H1 (cell line): ENCODE results near the gene SH3D19. TPM values are rescaled to one million over a fixed set of nuclear protein-coding genes. Genes with fewer than 3 reads are reported as not detected.

ENCODE experiments used
- CTCF ChIA-PET: fragments of 300-600 bp; sonication (Branson Sonifier 250); formaldehyde crosslinking; loops from one replicate; lab custom pipeline; 2021; ENCODE audit not compliant: partially characterized antibody; lab: Charles Lee
- POLR2A ChIA-PET: fragments of 300-600 bp; sonication (Branson Sonifier 250); formaldehyde crosslinking; loops from one replicate; lab custom pipeline; 2021; ENCODE audit warnings: inconsistent platforms; ENCODE audit not compliant: partially characterized antibody; lab: Charles Lee
- DNase-seq, 2 experiments: peaks; one replicate each; pipeline versions ENCODE4 v3.0.0 to v3.0.0-alpha.2; 2010 to 2022; ENCODE audit warnings: low spot score in 2 of 2, low read depth in 1 of 2, mixed read lengths in 1 of 2
- FAIRE-seq: peaks from 2 replicates; lab custom pipeline; 2011; peaks lifted over from hg19 to GRCh38; lab: Jason Lieb, UNC
- H2AFZ ChIP-seq: 2 replicates; pipeline ENCODE4 v1.8.1; 2012; ENCODE audit warnings: low read length, inconsistent platforms
- H2AK5ac ChIP-seq: 2 replicates; pipeline ENCODE4 v1.6.1; 2013; ENCODE audit warnings: low read depth, low read length
- H2BK120ac ChIP-seq: replicated peaks from 2 replicates; pipeline ENCODE3; 2013; ENCODE audit warnings: low read depth, low read length, inconsistent platforms
- H2BK12ac ChIP-seq: 2 replicates; pipeline ENCODE4 v1.6.1; 2013; ENCODE audit warnings: low read depth, low read length
- H2BK15ac ChIP-seq: 2 replicates; pipeline ENCODE4 v1.6.1; 2013; ENCODE audit warnings: low read length
- H2BK20ac ChIP-seq: 2 replicates; pipeline ENCODE4 v1.6.1; 2013; ENCODE audit warnings: low read length
- H2BK5ac ChIP-seq: 2 replicates; pipeline ENCODE4 v1.6.1; 2013; ENCODE audit warnings: low read depth, low read length
- H3K14ac ChIP-seq: 2 replicates; pipeline ENCODE4 v1.6.1; 2013; ENCODE audit warnings: inconsistent platforms; ENCODE audit not compliant: insufficient read length
- H3K18ac ChIP-seq: 2 replicates; pipeline ENCODE4 v1.6.1; 2013; ENCODE audit warnings: low read length; ENCODE audit errors: extremely low read depth
- H3K23ac ChIP-seq: 2 replicates; pipeline ENCODE4 v1.6.1; 2013; ENCODE audit warnings: inconsistent platforms; ENCODE audit not compliant: insufficient read length
- H3K23me2 ChIP-seq: 2 replicates; pipeline ENCODE4 v1.6.1; 2013; ENCODE audit warnings: low read depth, low read length
- H3K27ac ChIP-seq: 2 replicates; pipeline ENCODE4 v1.6.1; 2011; ENCODE audit warnings: low read depth, low read length, inconsistent platforms
- H3K27me3 ChIP-seq, 4 experiments: replicated peaks in 1 of 4; 1 replicate in 1 of 4; 2 replicates in 3 of 4; pipeline versions ENCODE4 v1.6.1 to v1.8.1; 2011 to 2013; ENCODE audit warnings: low read length in 3 of 4, mild to moderate bottlenecking in 3 of 4, inconsistent platforms in 2 of 4, mixed read lengths in 2 of 4, moderate library complexity in 1 of 4; ENCODE audit not compliant: control insufficient read depth in 3 of 4, insufficient read depth in 3 of 4; ENCODE audit errors: extremely low read depth in 1 of 4
- H3K36me3 ChIP-seq, 4 experiments: 2 replicates each; pipeline versions ENCODE4 v1.6.1 to v1.8.1; 2011 to 2013; ENCODE audit warnings: mild to moderate bottlenecking in 4 of 4, low read length in 3 of 4, moderate library complexity in 2 of 4, control low read depth in 1 of 4, inconsistent platforms in 1 of 4; ENCODE audit not compliant: insufficient read depth in 4 of 4, control insufficient read depth in 2 of 4
- H3K4ac ChIP-seq: replicated peaks from 2 replicates; pipeline ENCODE3; 2013; ENCODE audit warnings: low read length, low read depth, mixed read lengths, inconsistent platforms; ENCODE audit not compliant: insufficient read length
- H3K4me1 ChIP-seq, 4 experiments: replicated peaks in 1 of 4; 1 replicate in 1 of 4; 2 replicates in 3 of 4; pipeline versions ENCODE4 v1.6.1 to v1.8.1; 2011 to 2013; ENCODE audit warnings: low read length in 3 of 4, inconsistent platforms in 2 of 4, mixed read lengths in 1 of 4; ENCODE audit not compliant: insufficient read depth in 4 of 4, control insufficient read depth in 3 of 4
- H3K4me2 ChIP-seq, 2 experiments: 2 replicates each; pipeline versions ENCODE4 v1.6.1 to v1.8.1; 2011 to 2013; ENCODE audit warnings: low read depth in 2 of 2, low read length in 2 of 2, control low read depth in 1 of 2, inconsistent platforms in 1 of 2, mild to moderate bottlenecking in 1 of 2; ENCODE audit not compliant: insufficient read depth in 1 of 2
- H3K4me3 ChIP-seq, 4 experiments: fragments of 200-600, 300-600 bp in 1 of 4; sonication (generic), shearing (Covaris generic), sonication (Bioruptor Twin) in 1 of 4; 2 replicates each; pipeline versions ENCODE4 v1.5.1 to v1.8.1; 2011 to 2016; ENCODE audit warnings: low read length in 4 of 4, low read depth in 3 of 4, control low read depth in 2 of 4, inconsistent platforms in 2 of 4, mild to moderate bottlenecking in 2 of 4, mixed read lengths in 1 of 4, moderate library complexity in 1 of 4; ENCODE audit not compliant: insufficient read depth in 2 of 4; ENCODE audit errors: extremely low read depth in 1 of 4
- H3K56ac ChIP-seq: replicated peaks from 2 replicates; pipeline ENCODE3; 2013; ENCODE audit warnings: low read depth, mild to moderate bottlenecking, mixed read lengths, low read length, inconsistent platforms; ENCODE audit not compliant: insufficient read length
- H3K79me1 ChIP-seq: 2 replicates; pipeline ENCODE4 v1.6.1; 2013; ENCODE audit warnings: low read depth, low read length, control low read depth
- H3K79me2 ChIP-seq, 2 experiments: 2 replicates each; pipeline versions ENCODE4 v1.6.1 to v1.8.1; 2012 to 2013; ENCODE audit warnings: low read length in 2 of 2, mild to moderate bottlenecking in 2 of 2, inconsistent platforms in 1 of 2; ENCODE audit not compliant: insufficient read depth in 2 of 2, control insufficient read depth in 1 of 2
- H3K9ac ChIP-seq, 4 experiments: replicated peaks in 1 of 4; 1 replicate in 1 of 4; 2 replicates in 3 of 4; pipeline versions ENCODE4 v1.6.1 to v1.8.1; 2011 to 2013; ENCODE audit warnings: low read depth in 3 of 4, low read length in 3 of 4, control low read depth in 2 of 4, mild to moderate bottlenecking in 2 of 4, moderate library complexity in 2 of 4, inconsistent platforms in 1 of 4; ENCODE audit errors: extremely low read depth in 1 of 4
- H3K9me3 ChIP-seq, 2 experiments: 2 replicates each; pipeline versions ENCODE4 v1.6.1 to v1.8.1; 2012 to 2013; ENCODE audit warnings: mild to moderate bottlenecking in 2 of 2, moderate library complexity in 2 of 2, control low read depth in 1 of 2, inconsistent platforms in 1 of 2, low read depth in 1 of 2, low read length in 1 of 2, mixed read lengths in 1 of 2; ENCODE audit not compliant: insufficient read depth in 2 of 2
- H4K20me1 ChIP-seq, 2 experiments: replicated peaks in 1 of 2; 2 replicates each; pipeline versions ENCODE3 to v1.8.1; 2011 to 2013; ENCODE audit warnings: inconsistent platforms in 2 of 2, low read length in 2 of 2, mild to moderate bottlenecking in 1 of 2; ENCODE audit not compliant: insufficient read depth in 2 of 2, control insufficient read depth in 1 of 2
- H4K5ac ChIP-seq: 2 replicates; pipeline ENCODE4 v1.6.1; 2013; ENCODE audit warnings: low read length, low read depth, mixed read lengths, inconsistent platforms; ENCODE audit not compliant: insufficient read length
- H4K8ac ChIP-seq: 2 replicates; pipeline ENCODE4 v1.8.0; 2013; ENCODE audit warnings: mild to moderate bottlenecking, moderate library complexity, low read length, inconsistent platforms; ENCODE audit not compliant: insufficient read depth; ENCODE audit errors: extremely low read depth
- H4K91ac ChIP-seq: replicated peaks from 2 replicates; pipeline ENCODE3; 2013; ENCODE audit warnings: low read length, mixed read lengths, inconsistent platforms; ENCODE audit not compliant: insufficient read length
- CTBP2 ChIP-seq: IDR thresholded peaks from 2 replicates; pipeline ENCODE4 v1.7.0; 2011; ENCODE audit warnings: borderline replicate concordance, mild to moderate bottlenecking, moderate library complexity, mixed read lengths, low read length; ENCODE audit not compliant: insufficient read depth, insufficient read length
- HDAC2 ChIP-seq, 2 experiments: fragments of 300-600 bp in 1 of 2; sonication (generic) in 1 of 2; IDR thresholded peaks; 2 replicates each; pipeline ENCODE4 v1.6.1; 2011 to 2012; ENCODE audit warnings: low read depth in 2 of 2, low read length in 2 of 2, mild to moderate bottlenecking in 2 of 2, moderate library complexity in 2 of 2, borderline replicate concordance in 1 of 2, inconsistent platforms in 1 of 2
- KDM1A ChIP-seq: fragments of 200-600, 300-600 bp; sonication (generic); IDR thresholded peaks from 2 replicates; pipeline ENCODE4 v1.7.1; 2016; ENCODE audit warnings: mild to moderate bottlenecking, low read length, borderline replicate concordance
- NANOG ChIP-seq: IDR thresholded peaks from 2 replicates; pipeline ENCODE4 v1.6.1; 2011; ENCODE audit warnings: low read length, low read depth, mild to moderate bottlenecking, inconsistent platforms; ENCODE audit not compliant: insufficient read depth, poor library complexity, severe bottlenecking
- SIX5 ChIP-seq: IDR thresholded peaks from 2 replicates; pipeline ENCODE4 v1.6.1; 2011; ENCODE audit warnings: mild to moderate bottlenecking, low read depth, low read length
- SP1 ChIP-seq: IDR thresholded peaks from 2 replicates; pipeline ENCODE4 v1.6.1; 2011; ENCODE audit warnings: low read depth, low read length
- TEAD4 ChIP-seq: IDR thresholded peaks from 2 replicates; pipeline ENCODE4 v1.6.1; 2012; ENCODE audit warnings: low read depth, low read length, inconsistent platforms, mixed read lengths
- WGBS, 2 experiments: shearing (Covaris generic) in 1 of 2; methylation state at CpG; one replicate each; pipeline versions ENCODE4 v1.1.6 to v1.1.7; 2013 to 2015; ENCODE audit warnings: low lambda C conversion rate in 2 of 2, mixed read lengths in 2 of 2, inconsistent platforms in 1 of 2, low coverage in 1 of 2, missing lambda C conversion rate in 1 of 2; ENCODE audit not compliant: insufficient replicate concordance in 2 of 2, insufficient coverage in 1 of 2, insufficient read length in 1 of 2; ENCODE audit errors: extremely low coverage in 1 of 2, missing lambda C conversion rate in 1 of 2; 5-methylcytosine and 5-hydroxymethylcytosine counted together
- polyA plus RNA-seq, 7 experiments: library from polyadenylated mRNA; depleted of rRNA in 3 of 7; stranded (reverse) in 5 of 7; unstranded in 2 of 7; fragments of >200 nt in 5 of 7; fragments of 200-250 nt in 2 of 7; gene quantifications; 1 replicate in 5 of 7; 2 replicates in 1 of 7; 4 replicates in 1 of 7; pipeline versions ENCODE4 v1.2.1 to v1.2.3, GENCODE V29; 2011 to 2013; ENCODE audit warnings: missing spikeins in 2 of 7, mixed read lengths in 2 of 7
- total RNA-seq: library from RNA; stranded (reverse); fragmentation: NEBNext Ultra II Directional; extraction: Animal tissue kit (Norgen Biotek cat#: 25700); gene quantifications from 2 replicates; pipeline ENCODE4 v1.2.1, GENCODE V29; 2021
- TF ChIP-seq, protein P1 (sequence below): IDR thresholded peaks from 2 replicates; pipeline ENCODE4 v1.6.1; 2012; ENCODE audit warnings: inconsistent platforms
- TF ChIP-seq, protein P2 (sequence below): IDR thresholded peaks from 2 replicates; pipeline ENCODE4 v1.6.1; 2012; ENCODE audit warnings: low read length, inconsistent platforms

The SH3D19 gene
- total and polyA plus RNA-seq, 2 of the 8 experiments (the other 6 are each of a cell fraction or from before 2014, with no cell fraction given), result 11.7 to 51.3 TPM

DNA sequence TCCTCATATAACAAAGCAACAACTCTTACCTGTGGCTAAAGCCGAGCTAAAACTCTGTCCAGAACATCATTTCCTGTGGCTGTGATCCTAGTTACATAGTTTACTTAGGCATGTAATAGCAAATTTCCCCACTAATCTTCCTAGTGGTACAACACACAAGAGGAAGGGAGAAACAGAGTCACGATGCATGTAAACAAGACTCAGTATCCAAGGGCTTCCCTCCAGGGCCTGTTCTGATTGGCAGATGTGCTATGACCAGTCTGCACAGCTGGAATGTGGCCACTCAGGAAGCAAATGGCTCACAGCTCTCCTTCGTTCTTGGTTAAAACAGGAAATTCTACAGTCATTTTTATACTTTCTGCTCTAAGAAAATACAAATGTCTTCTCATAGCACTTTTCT, 97.7 kb downstream of the SH3D19 start:
- ChIA-PET POLR2A (no interaction called here), CTCF (no interaction called here)
- no peak overlapping the region for H3K4ac ChIP-seq
- H3K4me1 ChIP-seq, result no peaks in the 10 kb centered on the region
- no peaks in the 10 kb centered on the region for H3K9me3 ChIP-seq
- no peak overlapping the region for H3K23ac ChIP-seq
- DNase-seq (no peak), FAIRE-seq (no peak)
- H3K27me3 ChIP-seq, result no peaks in the 10 kb centered on the region
- H2BK5ac ChIP-seq, result no peak overlapping the region
- H3K14ac ChIP-seq, result no peak overlapping the region
- 81% methylated on average over 3 of the region's 3 CpGs; no CpG with 5 or more reads in 1 of the 2 experiments for WGBS, 2 experiments
- no peak overlapping the region for H3K18ac ChIP-seq
- H4K8ac ChIP-seq, result no peak overlapping the region; the same call in 1 of the 2 replicates
- H2BK120ac ChIP-seq, result no peak overlapping the region
- no peak overlapping the region for H2AK5ac ChIP-seq
- peaks cover 0 to 7% of the 10 kb centered on the region in 2 experiments; a peak in 2 of 4 replicates for H3K79me2 ChIP-seq
- no peak overlapping the region for H4K91ac ChIP-seq
- H3K79me1 ChIP-seq, result no peaks in the 10 kb centered on the region; the same call in 1 of the 2 replicates
- TF ChIP-seq, protein P1, sequence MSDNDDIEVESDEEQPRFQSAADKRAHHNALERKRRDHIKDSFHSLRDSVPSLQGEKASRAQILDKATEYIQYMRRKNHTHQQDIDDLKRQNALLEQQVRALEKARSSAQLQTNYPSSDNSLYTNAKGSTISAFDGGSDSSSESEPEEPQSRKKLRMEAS, result no peak
- no peak for TF ChIP-seq KDM1A
- TF ChIP-seq, protein P2, sequence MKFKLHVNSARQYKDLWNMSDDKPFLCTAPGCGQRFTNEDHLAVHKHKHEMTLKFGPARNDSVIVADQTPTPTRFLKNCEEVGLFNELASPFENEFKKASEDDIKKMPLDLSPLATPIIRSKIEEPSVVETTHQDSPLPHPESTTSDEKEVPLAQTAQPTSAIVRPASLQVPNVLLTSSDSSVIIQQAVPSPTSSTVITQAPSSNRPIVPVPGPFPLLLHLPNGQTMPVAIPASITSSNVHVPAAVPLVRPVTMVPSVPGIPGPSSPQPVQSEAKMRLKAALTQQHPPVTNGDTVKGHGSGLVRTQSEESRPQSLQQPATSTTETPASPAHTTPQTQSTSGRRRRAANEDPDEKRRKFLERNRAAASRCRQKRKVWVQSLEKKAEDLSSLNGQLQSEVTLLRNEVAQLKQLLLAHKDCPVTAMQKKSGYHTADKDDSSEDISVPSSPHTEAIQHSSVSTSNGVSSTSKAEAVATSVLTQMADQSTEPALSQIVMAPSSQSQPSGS, result no peak
- TF ChIP-seq HDAC2 (IDR thresholded peaks at IDR 0.05; ENCODE audit: borderline replicate concordance in 1 of 2, low read depth in 2 of 2, low read length in 2 of 2), result no peak
- TF ChIP-seq TEAD4, result no peak
- no peak for TF ChIP-seq SP1
- TF ChIP-seq NANOG, result no peak
- TF ChIP-seq CTBP2, result no peak
- no peak for TF ChIP-seq SIX5
- no peak overlapping the region for H3K4me3 ChIP-seq
- 0 out of 2 replicates have a peak, but pooled peaks cover 2% of the 10 kb centered on the region for H3K23me2 ChIP-seq
- H2AFZ ChIP-seq, result no peak overlapping the region
- no peaks in the 10 kb centered on the region; a peak in 1 of 8 replicates for H3K36me3 ChIP-seq
- no peak overlapping the region for H4K5ac ChIP-seq
- H2BK12ac ChIP-seq, result no peak overlapping the region
- no peak overlapping the region for H3K56ac ChIP-seq
- no peaks in the 10 kb centered on the region for H4K20me1 ChIP-seq
- no peak overlapping the region for H2BK20ac ChIP-seq
- no peak overlapping the region for H3K9ac ChIP-seq
- H2BK15ac ChIP-seq, result no peak overlapping the region
- H3K27ac ChIP-seq, result no peak overlapping the region
- H3K4me2 ChIP-seq, result no peak overlapping the region
